ENCODE data around the gene CAPN12.

The CAPN12 gene

DNA sequence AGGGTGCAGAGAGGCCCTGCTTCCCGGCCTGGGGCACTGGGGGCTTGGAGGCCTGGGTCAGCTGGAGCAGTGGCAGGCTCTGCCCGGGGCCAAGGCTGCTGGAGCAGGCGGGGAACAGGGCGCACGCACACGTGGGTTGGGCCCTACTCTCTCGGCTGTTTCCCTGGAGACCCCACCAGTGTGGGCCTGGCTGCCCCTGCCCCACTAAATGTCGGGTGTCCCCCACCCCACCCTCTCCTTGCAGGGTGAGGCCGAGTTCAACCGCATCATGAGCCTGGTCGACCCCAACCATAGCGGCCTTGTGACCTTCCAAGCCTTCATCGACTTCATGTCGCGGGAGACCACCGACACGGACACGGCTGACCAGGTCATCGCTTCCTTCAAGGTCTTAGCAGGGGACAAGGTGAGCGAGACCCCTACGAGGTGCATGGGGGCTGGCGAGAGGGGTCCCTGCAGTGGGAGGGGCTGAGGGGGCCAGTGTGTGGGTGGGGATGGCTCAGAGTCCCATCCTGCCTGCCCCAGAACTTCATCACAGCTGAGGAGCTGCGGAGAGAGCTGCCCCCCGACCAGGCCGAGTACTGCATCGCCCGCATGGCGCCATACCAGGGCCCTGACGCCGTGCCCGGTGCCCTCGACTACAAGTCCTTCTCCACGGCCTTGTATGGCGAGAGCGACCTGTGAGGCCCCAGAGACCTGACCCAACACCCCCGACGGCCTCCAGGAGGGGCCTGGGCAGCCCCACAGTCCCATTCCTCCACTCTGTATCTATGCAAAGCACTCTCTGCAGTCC, 15.3 kb downstream of the CAPN12 start:
- H3K4me1 ChIP-seq (ENCODE audit: low read length) = peaks cover under 1% of the 10 kb centered on the region; the same call in 1 of the 2 replicates
- H3K9ac ChIP-seq (ENCODE audit: low read length) = no peak overlapping the region
- no peaks in the 10 kb centered on the region for H4K20me1 ChIP-seq (ENCODE audit: insufficient read depth, low read length)
- peaks cover 54% of the 10 kb centered on the region for H3K36me3 ChIP-seq (replicated peaks; ENCODE audit: low read depth, low read length)
- no peak overlapping the region for H3K27ac ChIP-seq (ENCODE audit: low read length)
- H3K4me2 ChIP-seq (ENCODE audit: low read length) = no peak overlapping the region
- H3K4me3 ChIP-seq (ENCODE audit: low read length) = no peak overlapping the region
- no peak for TF ChIP-seq EZH2phosphoT487 (IDR thresholded peaks at IDR 0.05; ENCODE audit: low read depth)
- TF ChIP-seq, protein P1, sequence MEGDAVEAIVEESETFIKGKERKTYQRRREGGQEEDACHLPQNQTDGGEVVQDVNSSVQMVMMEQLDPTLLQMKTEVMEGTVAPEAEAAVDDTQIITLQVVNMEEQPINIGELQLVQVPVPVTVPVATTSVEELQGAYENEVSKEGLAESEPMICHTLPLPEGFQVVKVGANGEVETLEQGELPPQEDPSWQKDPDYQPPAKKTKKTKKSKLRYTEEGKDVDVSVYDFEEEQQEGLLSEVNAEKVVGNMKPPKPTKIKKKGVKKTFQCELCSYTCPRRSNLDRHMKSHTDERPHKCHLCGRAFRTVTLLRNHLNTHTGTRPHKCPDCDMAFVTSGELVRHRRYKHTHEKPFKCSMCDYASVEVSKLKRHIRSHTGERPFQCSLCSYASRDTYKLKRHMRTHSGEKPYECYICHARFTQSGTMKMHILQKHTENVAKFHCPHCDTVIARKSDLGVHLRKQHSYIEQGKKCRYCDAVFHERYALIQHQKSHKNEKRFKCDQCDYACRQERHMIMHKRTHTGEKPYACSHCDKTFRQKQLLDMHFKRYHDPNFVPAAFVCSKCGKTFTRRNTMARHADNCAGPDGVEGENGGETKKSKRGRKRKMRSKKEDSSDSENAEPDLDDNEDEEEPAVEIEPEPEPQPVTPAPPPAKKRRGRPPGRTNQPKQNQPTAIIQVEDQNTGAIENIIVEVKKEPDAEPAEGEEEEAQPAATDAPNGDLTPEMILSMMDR (IDR thresholded peaks at IDR 0.05; ENCODE audit: low read depth, low read length) = no peak
- no peaks in the 10 kb centered on the region for H3K79me2 ChIP-seq (ENCODE audit: low read length)
- H3K9me3 ChIP-seq (ENCODE audit: insufficient read depth, low read length) = no peaks in the 10 kb centered on the region
- no peak overlapping the region for H2AFZ ChIP-seq (ENCODE audit: low read depth, low read length)
- no peaks in the 10 kb centered on the region for H3K27me3 ChIP-seq (ENCODE audit: low read depth, low read length)

DNA sequence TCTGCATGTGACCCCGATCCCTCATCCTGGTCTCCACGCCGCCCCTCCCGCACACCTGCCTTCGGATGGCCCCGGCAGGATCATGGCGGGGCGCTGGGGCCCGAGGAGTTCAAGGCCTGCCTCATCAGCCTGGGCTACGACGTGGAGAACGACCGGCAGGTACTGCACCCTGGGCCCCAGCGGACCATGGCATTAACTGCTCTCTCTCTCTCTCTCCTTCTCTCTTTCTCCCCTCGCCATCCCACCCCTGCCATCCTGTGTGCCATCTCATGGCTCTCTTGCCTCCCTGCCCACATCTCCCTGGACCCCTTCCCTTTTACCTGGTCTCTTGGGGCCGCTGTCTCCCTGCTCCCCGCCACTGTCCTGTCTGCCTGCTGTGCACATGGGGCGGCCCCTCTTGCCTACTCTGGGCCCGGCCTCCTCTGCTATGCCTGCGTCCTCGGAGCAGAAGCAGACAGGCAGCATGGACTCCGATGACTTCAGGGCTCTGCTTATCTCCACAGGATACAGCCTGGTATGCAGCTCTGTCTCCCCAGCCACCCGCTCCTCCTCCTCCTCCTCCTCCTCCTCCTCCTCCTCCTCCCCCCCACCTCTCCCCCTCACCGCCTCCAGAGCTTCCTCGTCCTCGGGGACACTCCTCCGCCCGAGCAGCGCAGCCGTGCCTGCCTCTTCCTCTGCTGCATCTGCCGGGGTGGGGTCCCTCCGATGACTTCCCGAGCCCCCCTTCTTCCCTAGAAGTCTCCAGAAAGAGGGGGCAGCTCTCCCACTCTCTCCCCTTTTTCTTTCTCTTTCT, 16.2 kb downstream of the CAPN12 start:
- H4K20me1 ChIP-seq (ENCODE audit: insufficient read depth, low read length) = no peaks in the 10 kb centered on the region
- no peaks in the 10 kb centered on the region for H3K4me1 ChIP-seq (ENCODE audit: low read length)
- no peaks in the 10 kb centered on the region for H3K27me3 ChIP-seq (ENCODE audit: low read depth, low read length)
- no peaks in the 10 kb centered on the region for H3K9me3 ChIP-seq (ENCODE audit: insufficient read depth, low read length)
- no peak for TF ChIP-seq EZH2phosphoT487 (IDR thresholded peaks at IDR 0.05; ENCODE audit: low read depth)
- TF ChIP-seq, protein P1 (IDR thresholded peaks at IDR 0.05; ENCODE audit: low read depth, low read length) = no peak
- no peak overlapping the region for H3K9ac ChIP-seq (ENCODE audit: low read length)
- H3K27ac ChIP-seq (ENCODE audit: low read length) = no peak overlapping the region
- H3K4me2 ChIP-seq (ENCODE audit: low read length) = no peak overlapping the region
- no peak overlapping the region for H3K4me3 ChIP-seq (ENCODE audit: low read length)
- peaks cover 63% of the 10 kb centered on the region for H3K36me3 ChIP-seq (replicated peaks; ENCODE audit: low read depth, low read length)
- H2AFZ ChIP-seq (ENCODE audit: low read depth, low read length) = no peak overlapping the region
- no peaks in the 10 kb centered on the region for H3K79me2 ChIP-seq (ENCODE audit: low read length)

DNA sequence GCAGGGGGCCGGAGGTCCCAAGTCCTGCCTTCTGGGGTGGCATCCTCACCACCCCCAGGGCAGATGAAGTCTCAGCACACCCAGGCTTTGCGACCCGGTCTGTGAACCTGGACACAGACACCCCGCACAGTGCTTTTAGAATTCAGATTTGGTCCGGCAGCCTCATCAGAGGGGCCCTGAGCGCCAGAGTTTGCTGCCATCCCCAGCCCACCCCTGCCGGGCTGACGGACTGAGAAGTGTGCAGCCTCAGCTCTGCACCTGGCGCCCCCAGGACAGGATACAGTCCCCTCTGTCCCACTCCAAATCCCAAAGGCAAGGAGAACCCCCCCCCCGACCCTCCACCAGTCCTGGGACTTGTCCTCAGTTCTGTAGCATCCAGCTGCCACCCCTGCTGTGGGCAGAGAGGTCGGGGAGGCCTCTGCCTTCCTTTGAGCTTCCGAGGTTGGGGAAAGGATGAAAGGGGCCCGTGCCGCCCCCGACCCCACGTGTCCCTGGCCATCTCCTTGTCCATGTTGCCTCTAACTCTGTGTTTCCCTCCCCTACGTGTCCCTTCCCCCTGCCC, 16.9 kb downstream of the CAPN12 start:
- no peak overlapping the region for H2AFZ ChIP-seq (ENCODE audit: low read depth, low read length)
- no peak overlapping the region for H3K27ac ChIP-seq (ENCODE audit: low read length)
- H3K36me3 ChIP-seq (replicated peaks; ENCODE audit: low read depth, low read length) = peaks cover 67% of the 10 kb centered on the region
- TF ChIP-seq, protein P1 (IDR thresholded peaks at IDR 0.05; ENCODE audit: low read depth, low read length) = no peak
- no peak for TF ChIP-seq EZH2phosphoT487 (IDR thresholded peaks at IDR 0.05; ENCODE audit: low read depth)
- H4K20me1 ChIP-seq (ENCODE audit: insufficient read depth, low read length) = no peaks in the 10 kb centered on the region
- no peaks in the 10 kb centered on the region for H3K79me2 ChIP-seq (ENCODE audit: low read length)
- no peak overlapping the region for H3K4me3 ChIP-seq (ENCODE audit: low read length)
- no peaks in the 10 kb centered on the region for H3K27me3 ChIP-seq (ENCODE audit: low read depth, low read length)
- H3K4me1 ChIP-seq (ENCODE audit: low read length) = no peaks in the 10 kb centered on the region
- H3K9me3 ChIP-seq (ENCODE audit: insufficient read depth, low read length) = no peaks in the 10 kb centered on the region
- no peak overlapping the region for H3K9ac ChIP-seq (ENCODE audit: low read length)
- H3K4me2 ChIP-seq (ENCODE audit: low read length) = no peak overlapping the region

DNA sequence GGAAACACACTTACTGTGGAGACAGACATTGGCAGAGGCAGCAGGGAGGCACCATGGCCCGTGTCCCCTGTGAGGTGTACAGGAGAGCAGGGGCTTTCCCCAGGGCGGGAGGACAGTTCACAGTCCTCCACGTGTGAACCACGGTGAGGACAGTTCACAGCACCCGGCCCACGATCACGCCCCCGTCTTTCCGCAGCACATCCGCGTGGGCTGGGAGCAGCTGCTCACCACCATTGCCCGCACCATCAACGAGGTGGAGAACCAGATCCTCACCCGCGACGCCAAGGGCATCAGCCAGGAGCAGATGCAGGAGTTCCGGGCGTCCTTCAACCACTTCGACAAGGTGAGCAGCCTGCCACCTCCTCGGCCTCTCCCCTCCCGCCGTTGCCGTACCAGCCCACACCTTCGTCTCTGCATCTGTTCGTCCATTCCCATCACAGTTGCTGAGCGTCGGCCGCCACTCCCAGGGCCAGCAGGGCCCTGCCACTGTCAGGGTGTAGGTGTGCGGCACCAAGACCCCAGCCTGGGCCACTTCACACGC, 17.4 kb downstream of the CAPN12 start:
- Histone ChIP-seq H4K20me1 (ENCODE audit: insufficient read depth, low read length) (no peaks in the 10 kb centered on the region), H3K9me3 (ENCODE audit: insufficient read depth, low read length) (no peaks in the 10 kb centered on the region), H3K27me3 (ENCODE audit: low read depth, low read length) (no peaks in the 10 kb centered on the region), H3K4me2 (ENCODE audit: low read length) (no peak overlapping the region), H3K36me3 (replicated peaks; ENCODE audit: low read depth, low read length) (peaks cover 70% of the 10 kb centered on the region), H3K9ac (ENCODE audit: low read length) (no peak overlapping the region), H3K4me1 (ENCODE audit: low read length) (no peaks in the 10 kb centered on the region), H2AFZ (ENCODE audit: low read depth, low read length) (no peak overlapping the region), H3K79me2 (ENCODE audit: low read length) (no peaks in the 10 kb centered on the region), H3K4me3 (ENCODE audit: low read length) (no peak overlapping the region), H3K27ac (ENCODE audit: low read length) (no peak overlapping the region)
- no peak for TF ChIP-seq EZH2phosphoT487 (IDR thresholded peaks at IDR 0.05; ENCODE audit: low read depth)
- TF ChIP-seq, protein P1 (IDR thresholded peaks at IDR 0.05; ENCODE audit: low read depth, low read length) = no peak
